GM21619 (cell line): ENCODE data around the gene CCDC8.
"Not testable (repeated sequence)": the region's sequence is repeated elsewhere in the genome, so short reads cannot be mapped to it uniquely, and the experiment has no call there.

ENCODE experiments used
- ATAC-seq: cut with Tn5 transposase; IDR thresholded peaks from one replicate; pipeline ENCODE4 v1.9.1; 2021; ENCODE audit not compliant: unreplicated experiment

The CCDC8 gene

GRCh38 chr19:46428239-46429135 is 15.1 kb upstream of the CCDC8 start, which contains the start of gene PNMA8C:
PNMA8C (minus strand) TSS chr19:46428936; CDS start chr19:46428359, 577 bp downstream.
- ATAC-seq, result no peak

DNA sequence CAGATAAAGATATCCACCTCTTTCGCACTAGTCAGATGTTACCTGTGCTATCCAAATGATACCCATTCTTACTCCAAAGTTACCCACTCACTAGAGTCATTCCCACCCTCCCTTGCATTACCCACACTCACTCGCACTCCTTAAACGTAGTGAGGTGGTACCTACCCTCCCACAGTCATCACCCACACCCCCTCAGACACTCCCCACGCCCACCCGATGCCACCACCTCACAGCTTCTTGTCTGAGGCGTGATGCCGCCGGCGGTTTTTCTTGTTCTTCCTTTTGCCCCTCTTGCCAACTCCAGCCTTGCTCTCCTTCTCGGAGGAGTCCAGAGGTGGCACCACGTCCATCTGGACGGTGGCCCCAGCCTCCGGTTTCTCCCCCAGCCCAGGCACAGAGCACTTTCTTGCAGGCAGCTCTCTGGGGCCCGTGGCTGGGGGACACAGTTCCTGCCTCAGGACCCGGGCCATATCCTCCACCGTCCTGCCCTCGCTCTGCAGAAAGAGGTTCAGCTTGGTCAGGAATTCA is 14.2 kb upstream of the CCDC8 start:
- no peak for ATAC-seq

GRCh38 chr19:46426506-46427162 is 13.3 kb upstream of the CCDC8 start:
- no peak for ATAC-seq

- no peak for ATAC-seq
Measured at GRCh38 chr19:46426035-46426505, 12.7 kb upstream of the CCDC8 start.

DNA sequence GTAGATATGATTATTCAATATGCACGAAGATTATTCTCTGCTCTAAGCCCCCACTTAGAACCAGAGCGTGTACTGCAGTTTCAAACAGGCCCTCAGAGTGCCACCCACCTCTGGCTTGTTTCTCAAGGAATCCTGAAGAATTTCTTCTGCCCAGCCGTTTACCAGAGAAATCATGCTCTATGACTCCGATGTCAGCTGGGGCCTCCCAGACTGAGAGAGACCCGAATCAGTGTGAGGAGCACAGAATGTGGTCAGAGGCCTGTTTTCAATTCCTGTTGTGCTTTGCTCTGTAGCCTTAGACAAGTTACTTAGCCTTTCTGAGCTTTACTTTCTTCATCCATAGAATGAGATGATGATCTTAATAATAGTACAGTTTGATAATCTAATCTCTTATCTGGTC is 9.8 kb upstream of the CCDC8 start:
- ATAC-seq, result no peak

DNA sequence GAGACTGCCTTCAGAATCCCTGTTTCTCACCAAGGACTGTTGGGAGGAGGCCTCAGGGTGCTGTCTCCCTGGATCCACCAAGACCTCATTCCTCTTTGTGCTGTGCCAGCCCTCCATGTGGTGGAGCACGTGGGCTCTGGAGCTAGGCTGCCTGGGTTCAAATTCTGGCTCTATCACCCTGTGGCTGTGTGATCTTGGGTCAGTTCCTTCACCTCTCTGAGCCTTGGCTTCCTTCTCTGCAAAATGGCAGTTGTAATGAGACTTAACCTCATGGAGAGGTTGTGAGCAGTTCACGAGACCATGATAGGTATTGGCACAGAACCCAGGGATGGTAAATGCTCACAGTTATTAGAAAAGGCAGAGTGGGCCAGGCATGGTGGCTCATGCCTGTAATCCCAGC is 9.0 kb upstream of the CCDC8 start:
- ATAC-seq, result no peak

- ATAC-seq, result no peak
Measured at GRCh38 chr19:46420056-46420455, 6.7 kb upstream of the CCDC8 start.

- ATAC-seq, result not testable (repeated sequence)
Measured at GRCh38 chr19:46415804-46416709, 2.7 kb upstream of the CCDC8 start.

DNA sequence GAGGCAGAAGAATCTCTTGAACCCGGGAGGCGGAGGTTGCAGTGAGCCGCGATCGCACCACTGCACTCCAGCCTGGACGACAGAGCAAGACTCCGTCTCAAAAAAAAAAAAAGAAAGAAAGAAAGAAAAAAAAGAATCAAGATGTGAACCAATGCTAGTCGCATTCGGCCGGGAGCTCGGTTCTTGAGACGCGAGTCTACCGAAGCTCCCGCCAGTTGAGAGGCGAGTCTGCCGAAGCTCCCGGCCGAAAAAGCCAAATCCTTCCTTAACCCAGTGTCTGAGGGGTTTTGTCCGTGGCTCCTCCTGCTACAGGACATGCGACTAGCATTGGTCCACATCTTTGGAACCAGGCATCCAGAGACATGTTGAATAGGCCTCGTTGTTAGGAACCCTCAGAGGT is 1.5 kb upstream of the CCDC8 start:
- not testable (repeated sequence) for ATAC-seq

GRCh38 chr19:46412650-46413261 is 608 bp downstream of the CCDC8 start:
- no peak for ATAC-seq

DNA sequence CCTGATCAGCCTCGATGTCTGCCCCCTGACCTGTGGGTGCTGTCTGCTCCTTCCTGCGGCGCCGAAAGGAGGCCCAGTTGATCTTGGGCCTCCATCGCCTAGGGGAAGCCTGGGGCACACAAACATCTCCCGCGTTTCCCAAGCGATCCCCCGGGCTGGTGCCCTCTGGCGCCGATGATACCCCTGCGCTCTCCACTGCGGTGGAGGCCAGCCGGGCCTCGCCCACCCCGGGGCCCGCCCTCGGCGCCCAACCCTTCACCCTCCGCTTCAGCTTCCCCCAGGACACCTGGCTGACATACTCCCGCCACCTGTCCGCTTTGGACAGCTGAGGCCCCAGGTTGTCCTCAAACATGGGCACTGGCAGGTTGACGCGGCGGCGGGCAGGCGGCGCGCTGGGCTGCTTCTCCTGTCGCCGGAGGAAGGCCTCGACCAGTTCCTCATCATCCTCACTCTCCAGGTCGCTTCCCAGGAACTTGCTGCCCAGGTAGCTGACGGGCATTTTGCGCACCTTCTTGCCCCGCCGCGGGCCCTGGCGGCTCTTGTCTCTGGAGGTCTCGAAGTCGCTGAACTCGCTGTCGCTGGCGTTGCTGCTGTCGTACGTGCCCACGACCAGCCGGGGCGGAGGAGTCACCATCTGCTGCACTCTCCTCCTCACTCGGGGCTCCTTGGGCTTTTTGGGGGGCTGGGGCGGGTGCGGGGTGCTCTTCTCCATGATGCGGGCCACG is 1.3 kb downstream of the CCDC8 start:
- no peak for ATAC-seq

DNA sequence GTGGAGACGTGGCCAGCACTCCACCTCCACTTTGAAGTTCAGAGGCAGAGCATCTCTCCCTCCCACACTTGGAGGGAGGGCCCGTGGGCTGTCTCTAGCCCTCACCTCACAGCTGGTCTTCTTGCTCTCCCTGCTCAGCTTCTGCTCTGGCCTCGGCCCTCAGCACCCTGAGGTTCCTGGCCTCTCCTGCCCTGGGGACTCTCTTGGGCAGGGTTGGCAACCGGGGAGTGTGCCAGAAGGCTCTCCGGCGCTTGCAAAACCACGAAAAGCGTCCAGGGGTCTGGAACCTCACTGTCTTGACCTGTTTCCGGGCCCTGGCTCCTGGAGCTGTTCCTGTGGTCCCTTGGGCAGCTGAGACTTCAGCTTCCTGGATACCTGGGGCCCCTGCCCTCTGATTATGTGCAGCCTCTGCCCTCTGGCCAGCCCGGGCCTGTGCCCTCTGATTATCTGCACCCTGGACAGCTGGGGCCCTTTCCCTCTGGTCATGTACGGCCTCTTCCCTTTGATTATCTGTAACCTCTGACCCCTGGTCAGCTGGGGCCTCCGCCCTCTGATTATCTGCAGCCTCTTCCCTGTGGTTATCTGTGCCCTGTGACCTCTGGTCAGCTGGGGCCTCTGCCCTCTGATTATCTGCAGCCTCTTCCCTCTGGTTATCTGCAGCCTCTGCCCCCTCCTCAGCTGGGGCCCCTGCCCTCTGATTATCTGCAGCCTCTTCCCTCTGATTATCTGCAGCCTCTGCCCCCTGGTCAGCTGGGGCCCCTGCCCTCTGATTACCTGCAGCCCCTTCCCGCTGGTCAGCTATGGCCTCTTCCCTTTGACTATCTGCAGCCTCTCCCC is 2.1 kb downstream of the CCDC8 start:
- ATAC-seq, result no peak

DNA sequence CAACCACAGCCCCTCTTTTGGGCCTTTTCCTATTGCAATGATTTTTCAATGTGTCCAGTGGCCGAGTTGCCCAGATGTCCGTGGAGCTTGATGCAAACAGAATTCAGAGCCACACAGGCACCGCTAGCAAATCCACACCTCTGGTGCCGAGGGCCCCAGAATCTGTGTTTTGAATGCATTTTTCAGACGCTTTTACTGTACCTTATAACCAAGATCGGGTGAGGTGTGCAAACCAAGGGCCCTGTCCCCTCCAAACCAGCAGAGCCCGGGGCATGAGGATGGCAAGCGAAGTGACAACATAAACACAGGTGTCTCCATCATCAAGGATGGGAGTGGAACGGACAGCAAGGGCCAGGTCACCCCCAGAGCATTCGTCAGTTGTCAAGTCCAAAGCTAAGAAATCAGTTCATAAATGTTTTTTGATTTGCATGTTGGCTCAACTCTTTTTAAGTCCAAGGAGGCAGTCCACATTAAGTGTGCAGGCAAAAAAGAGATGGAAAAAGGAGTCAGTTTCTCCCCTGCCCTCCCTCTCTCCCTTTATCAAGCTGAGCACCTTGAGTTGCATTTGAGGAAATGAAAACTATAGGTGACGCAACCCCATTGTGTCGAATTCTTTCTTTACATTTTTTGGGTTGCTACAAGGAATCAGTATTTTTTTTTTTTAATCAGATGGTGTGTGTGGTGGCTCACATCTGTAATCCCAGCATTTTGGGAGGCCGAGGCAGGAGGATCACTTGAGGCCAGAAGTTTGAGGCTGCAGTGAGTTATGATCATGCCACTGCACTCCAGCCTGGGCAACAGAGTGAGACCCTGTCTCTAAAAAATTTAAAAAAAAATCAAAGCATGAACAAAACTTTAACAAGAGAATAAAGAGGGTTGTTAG is 2.9 kb downstream of the CCDC8 start:
- ATAC-seq, result no peak

DNA sequence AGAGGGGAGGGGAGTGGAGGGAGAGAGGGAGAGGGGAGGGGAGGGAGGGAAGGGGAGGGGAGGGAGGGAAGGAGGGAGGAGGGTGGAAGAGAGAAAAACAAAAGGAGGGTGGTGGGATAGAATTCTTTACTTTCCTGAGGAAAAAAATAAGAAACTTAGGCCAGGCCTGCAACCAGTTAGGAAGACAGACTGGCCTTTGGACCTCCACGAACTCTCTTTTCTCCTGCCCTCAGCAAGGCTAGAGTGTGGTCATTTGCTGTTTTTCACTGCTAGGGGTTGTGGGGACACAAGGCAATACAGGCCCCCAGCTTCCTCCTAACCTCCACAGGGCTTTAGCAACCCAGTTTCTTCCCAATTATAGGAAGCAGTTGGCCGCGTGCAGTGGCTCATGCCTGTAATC is 4.2 kb downstream of the CCDC8 start:
- no peak for ATAC-seq

GRCh38 chr19:46408664-46409039 is 4.7 kb downstream of the CCDC8 start:
- no peak for ATAC-seq

DNA sequence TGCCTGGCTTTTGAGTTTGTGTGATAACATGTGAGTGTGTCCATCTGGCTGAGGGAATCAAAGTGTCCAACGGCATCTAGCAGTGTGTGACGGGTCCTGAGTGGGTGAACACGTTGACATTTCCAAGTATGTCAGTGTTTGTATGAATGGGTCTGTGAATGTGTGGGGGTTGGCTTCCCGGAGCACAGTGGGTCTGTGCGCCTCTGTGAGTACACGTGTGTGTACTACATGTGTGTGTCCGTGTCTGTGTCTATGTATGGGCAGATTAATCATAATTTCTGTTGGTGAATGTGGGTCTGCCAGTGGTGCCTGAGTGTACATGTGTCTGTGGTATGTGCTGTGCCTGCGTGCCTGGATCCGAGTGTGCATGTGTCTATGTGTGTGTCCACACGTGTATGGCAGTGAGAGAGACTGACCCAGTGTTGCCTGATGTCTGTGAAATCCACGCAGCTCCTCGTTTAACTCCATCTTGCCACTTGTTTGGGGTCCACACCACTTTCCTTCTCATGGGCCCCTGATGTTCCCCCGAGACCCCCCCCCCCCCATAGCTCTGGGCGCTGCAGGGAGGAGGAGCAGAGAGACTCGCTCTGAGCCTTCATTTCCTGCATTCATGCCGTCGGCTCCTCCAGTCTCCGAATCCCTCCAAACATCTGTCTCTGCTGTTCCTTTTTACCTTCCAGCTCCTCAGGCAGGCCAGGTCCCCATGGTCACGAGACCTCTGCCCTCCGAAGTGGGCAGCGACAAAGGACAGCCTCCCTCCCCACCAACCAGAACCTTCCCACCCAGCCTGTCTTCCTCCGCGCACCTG is 5.3 kb downstream of the CCDC8 start:
- no peak for ATAC-seq

DNA sequence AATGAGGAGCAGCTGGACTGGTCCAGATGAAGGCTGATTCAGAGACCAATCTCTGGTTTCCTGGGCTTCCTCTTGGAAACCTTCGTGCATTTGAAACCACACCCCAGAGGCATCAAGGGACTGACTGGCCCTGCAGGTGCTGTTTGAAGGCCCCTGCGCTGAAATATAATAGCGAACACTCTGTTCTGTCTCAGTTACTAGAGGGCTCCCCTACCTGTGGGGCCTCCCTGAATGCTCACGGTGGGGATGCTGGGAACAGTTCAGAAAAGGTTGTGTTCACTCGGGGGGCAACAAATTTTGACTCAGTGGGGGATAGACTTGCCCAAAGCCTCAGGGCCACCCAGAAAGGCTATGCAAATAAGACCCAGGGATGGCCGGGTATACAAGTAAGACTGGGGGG is 6.4 kb downstream of the CCDC8 start:
- ATAC-seq, result no peak
